GM21529 (cell line): Measurements from ENCODE around the gene MARK3.

Experiments used
- ATAC-seq: cut with Tn5 transposase; IDR thresholded peaks from one replicate; pipeline ENCODE4 v1.9.1; 2021; ENCODE audit not compliant: unreplicated experiment

Gene MARK3

DNA sequence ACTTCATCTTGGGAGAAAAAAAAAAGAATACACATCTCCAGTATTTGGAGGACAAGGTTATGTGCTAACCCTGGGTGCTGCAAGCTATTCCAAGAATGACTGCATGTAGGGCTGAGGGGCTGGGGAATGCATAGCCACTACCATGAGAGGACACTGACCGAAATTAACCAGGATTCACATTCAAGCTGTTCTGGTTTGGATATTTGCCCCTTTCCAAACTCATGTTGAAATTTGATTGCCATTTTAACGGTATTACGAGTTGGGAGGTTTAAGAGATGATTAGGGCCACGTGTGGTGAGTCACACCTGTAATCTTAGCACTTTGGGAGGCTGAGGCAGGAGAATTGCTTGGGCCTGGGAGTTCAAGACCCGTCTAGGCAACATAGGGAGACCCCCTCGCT is 18.5 kb upstream of the MARK3 start:
- no peak for ATAC-seq

GRCh38 chr14:103367995-103368394 is 17.2 kb upstream of the MARK3 start:
- no peak for ATAC-seq

GRCh38 chr14:103370087-103370486 is 15.1 kb upstream of the MARK3 start:
- ATAC-seq, result no peak

DNA sequence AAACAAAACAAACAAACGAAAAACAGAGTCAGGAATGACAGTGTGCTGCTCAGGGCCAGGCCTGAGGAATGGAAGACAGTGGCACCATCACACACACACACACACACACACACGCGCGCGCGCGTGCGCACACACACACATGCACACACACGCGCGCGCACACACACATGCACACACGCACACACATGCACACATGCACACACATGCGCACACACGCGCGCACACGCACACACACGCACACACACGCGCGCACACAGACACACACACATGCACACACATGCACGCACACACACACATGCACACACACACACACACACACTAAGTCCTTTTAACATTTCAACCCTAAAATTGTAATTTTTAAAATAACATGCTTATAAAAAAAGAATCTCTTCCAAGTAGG is 13.2 kb upstream of the MARK3 start:
- ATAC-seq, result no peak

- ATAC-seq, result no peak
Measured at GRCh38 chr14:103372552-103373304, 12.5 kb upstream of the MARK3 start.

DNA sequence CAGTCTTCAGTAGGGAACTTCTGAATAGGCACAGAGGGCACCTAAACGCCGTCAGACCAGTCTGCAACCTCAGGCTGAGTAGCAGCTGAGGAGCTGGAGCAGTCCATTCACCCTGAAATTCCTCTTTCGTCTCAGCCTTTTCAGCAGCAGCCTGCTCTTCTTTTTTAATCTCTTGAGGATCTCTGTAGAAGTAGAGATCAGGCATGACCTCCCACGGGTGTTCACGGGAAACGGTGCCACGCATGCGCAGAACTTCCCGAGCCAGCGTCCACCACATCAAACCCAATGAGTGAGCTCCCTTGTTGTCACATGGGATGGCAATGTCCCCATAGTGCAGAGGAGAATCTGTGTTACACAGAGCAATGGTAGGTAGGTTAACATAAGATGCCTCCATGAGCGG is 11.1 kb upstream of the MARK3 start:
- ATAC-seq, result no peak

DNA sequence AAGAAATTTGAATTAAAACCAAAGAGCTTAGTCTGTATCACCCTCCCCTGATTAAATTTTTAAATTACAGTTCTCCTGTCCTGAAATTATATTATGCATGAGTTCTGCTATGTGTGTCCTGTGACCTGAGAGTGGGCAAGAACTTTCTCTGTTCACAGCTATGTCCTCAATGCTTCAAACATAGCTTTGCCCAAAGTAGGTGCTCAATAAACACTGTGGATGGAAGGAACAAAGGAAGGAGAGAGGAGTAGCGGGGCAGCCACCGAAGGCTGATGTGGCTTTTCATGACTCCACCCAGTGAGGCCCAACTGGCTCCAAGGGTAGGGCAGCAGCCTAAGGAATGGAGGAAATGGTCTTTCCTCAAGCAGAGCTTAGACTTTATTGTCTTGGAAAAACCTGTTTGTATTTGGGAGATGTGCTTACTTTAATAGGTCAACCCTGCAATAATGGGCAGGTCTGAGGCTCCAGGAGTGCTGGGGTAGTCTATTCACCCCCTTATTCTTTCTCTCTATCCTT is 7.6 kb upstream of the MARK3 start:
- no peak for ATAC-seq

GRCh38 chr14:103378038-103378854 is 7.0 kb upstream of the MARK3 start:
- no peak for ATAC-seq

- no peak for ATAC-seq
Measured at GRCh38 chr14:103380719-103381377, 4.4 kb upstream of the MARK3 start.

DNA sequence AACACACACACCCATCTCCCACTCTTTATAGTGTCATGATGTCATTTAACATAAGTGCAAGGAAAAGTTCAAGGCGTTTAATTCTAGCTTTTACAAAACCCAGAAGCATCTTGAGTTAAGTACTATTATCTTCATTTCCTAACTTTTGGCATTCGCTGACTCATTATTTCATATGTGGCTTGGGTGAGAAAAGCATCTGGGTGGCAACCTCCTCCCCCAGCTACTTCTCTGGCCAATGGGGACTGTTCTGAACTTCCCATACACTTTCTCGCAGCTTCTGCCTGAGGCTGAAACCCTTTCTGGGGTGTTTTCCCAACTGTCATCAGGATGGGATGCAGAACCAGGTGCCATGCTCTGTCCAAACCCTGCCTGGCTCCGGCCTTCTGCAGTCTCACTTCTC is 2.8 kb upstream of the MARK3 start:
- no peak for ATAC-seq

GRCh38 chr14:103384450-103385151 is 614 bp upstream of the MARK3 start:
- peak; percentile 16 for ATAC-seq

DNA sequence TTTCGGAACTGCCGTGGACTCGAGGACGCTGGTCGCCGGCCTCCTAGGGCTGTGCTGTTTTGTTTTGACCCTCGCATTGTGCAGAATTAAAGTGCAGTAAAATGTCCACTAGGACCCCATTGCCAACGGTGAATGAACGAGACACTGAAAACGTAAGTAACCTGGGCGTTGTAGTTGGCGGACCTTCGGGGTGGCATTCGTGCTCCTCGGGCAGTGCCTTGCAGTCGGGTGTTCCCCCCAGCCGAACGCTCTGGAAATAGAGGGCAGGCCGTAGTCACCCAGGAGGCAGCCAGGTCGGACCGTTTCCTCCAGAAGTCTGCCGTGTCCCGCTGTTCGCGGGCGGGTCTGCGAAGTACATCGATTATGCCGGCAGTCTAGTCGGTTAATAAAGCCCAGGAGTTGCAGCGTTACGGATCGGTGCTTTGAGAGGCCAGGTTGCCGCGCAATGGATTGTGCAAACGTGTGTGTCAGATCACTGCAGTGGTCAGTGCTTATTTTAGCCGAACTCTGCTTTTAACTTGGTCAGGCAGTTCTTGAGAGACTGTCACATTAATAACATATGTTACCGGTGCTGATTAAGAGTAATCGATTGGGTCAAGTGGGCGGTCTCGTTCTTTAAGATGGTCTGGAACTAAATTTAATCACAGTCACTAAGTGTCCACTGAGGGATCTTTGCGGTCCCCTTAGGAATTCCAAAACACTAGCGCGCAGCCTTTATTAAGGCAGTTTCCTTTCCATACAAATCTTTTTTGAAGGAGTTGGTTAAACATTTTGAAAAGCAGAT is 906 bp downstream of the MARK3 start:
- ATAC-seq, result no peak

DNA sequence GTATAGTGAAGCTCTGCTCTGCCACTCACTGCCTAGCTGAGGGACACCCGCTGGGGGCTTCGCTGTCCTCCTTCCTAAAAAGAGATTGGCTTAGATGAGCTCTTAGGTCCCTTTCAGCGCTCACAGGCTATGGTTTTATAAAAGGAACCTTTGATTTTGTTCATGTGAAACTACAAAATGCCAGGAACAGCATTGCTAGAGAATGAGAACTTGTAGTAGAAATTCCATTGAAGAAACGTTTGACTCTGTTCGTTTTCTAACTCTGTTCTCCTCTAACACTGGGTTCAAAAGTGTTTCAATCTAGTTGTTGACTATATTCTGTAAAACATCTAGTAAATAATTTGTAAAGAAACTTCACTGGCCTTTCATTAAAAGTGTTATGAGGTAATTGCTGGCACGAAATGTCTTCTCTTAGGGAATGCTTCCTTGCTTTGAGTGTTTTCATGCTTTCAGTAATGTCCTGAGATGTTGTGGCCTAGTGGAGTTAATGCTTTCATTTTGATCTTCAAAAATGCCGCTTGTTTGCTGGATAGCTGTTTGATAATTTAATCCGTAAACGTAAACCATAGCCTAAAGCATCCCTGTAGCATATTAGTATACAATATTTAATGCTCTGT is 1.6 kb downstream of the MARK3 start:
- no peak for ATAC-seq

GRCh38 chr14:103388664-103389063 is 3.4 kb downstream of the MARK3 start:
- no peak for ATAC-seq

GRCh38 chr14:103390605-103391004 is 5.4 kb downstream of the MARK3 start:
- no peak for ATAC-seq

DNA sequence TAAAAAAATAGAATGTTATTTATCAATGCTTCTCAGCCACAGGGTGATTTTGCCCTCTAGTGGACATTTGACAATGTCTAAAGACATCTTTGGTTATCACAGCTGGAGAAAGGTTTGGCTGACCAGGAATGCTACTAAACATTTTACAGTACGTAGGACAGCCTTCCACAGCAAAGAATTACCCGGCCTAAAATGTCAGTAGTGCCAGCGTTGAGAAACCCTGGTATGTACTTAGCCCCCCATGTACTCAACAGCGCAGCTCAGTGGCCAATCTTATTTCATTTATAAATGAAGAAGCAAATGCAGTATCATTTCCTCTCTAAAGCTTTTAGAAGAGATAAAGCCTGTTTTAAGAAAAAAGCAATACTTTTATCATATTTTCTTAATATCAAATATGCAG is 5.8 kb downstream of the MARK3 start:
- ATAC-seq, result no peak

DNA sequence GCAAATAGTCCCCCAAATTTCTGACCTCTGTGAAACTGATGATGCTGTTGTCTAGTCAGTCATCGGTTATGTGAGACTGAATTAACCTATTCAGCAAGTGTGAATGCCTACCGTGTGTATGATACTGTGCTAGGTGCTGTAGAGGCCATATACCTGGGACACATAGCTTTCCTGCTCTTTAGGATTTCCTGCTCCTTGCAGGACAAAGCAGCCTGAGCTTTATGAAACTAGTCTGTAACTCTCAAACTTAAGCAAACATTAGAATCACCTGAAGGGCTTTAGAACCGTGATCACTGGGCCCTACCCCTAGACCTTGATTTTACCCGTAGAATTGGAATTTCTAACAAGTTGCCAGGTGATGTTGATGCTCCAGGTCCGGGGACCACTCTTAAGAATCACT is 6.9 kb downstream of the MARK3 start:
- ATAC-seq, result no peak

GRCh38 chr14:103392572-103392971 is 7.4 kb downstream of the MARK3 start:
- no peak for ATAC-seq

DNA sequence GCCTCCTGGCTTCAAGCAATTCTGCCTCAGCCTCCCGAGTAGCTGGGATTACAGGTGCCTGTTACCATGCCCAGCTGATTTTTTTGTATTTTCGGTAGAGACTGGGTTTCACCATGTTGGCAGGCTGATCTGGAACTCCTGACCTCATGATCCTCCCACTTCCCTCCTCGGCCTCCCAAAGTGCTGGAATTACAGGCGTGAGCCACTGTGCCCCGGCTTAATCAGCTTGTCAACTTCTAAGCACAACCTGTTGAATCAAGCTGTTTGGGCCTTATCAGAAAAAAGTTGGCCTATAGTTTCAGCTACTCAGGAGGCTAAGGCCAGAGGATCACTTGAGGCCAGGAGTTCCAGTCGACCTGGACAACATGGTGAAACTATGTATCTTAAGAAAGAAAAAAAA is 7.9 kb downstream of the MARK3 start:
- no peak for ATAC-seq
